Measurements from ENCODE around the gene ZNF12.
"Not testable (repeated sequence)": the region's sequence is repeated elsewhere in the genome, so short reads cannot be mapped to it uniquely, and the experiment has no call there.

GRCh38 chr7:6670851-6671250, 35.9 kb downstream of the ZNF12 start:
- not testable (repeated sequence) for TF ChIP-seq POLR2A (IDR thresholded peaks at IDR 0.05; ENCODE audit: low read length); GATA1 (IDR thresholded peaks at IDR 0.05; ENCODE audit: low read depth, low read length)

Measured in erythroblast (primary cell).